ENCODE results near the gene DEGS1. TPM values are rescaled to one million over a fixed set of nuclear protein-coding genes. Genes with fewer than 3 reads are reported as not detected.
"Not testable (repeated sequence)": the region's sequence is repeated elsewhere in the genome, so short reads cannot be mapped to it uniquely, and the experiment has no call there.

Gene DEGS1
- total RNA-seq, 1 donor from 2014 or later, result 119 TPM

DNA sequence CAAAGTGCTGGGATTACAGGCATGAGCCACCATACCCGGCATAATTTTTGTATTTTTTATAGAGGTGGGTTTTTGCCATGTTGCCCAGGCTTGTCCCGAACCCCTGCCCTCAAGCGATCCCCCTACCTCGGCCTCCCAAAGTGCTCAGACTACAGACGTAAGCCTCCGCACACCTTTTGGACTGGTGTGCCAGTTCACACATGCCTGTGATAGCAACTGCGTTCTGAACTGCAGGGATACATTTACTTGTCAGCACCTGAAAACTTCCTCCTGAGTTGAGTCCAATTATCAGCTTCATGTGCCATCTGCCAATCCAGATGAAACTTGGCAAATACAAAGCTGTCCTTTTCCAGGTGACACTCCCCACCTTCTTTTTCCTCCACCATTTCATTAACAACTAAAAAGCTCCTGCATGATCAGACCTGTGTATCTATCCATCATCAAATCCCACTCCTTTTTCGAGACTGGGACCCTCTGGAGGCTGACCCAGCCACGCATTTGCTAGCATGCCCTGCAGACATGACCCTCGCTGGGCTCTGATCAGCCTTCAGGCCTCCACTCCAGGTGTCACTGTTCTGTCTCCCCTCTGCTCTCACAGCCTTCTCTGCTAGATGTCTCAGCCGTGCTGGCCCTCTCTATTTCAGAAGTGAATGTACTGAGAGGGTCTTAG, 2.1 kb upstream of the DEGS1 start:
- peak; percentile 62 for DNase-seq (ENCODE audit: low spot score)

DNA sequence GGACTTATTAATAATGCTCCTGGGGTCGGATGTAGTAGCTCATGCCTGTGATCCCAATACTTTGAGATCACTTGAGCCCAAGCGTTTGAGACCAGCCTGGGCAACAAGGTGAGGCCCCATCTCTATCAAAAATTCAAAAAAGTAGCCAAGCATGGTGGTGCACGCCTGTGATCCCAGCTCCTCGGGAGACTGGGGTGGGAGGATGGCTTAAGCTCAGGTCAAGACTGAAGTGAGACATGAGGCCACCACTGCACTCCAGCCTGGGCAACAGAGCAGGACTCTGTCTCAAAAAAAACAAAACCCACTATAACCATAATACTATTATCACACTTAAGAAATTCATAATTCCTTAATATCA, 1.6 kb upstream of the DEGS1 start:
- peak; percentile 77 for DNase-seq (ENCODE audit: low spot score)

DNA sequence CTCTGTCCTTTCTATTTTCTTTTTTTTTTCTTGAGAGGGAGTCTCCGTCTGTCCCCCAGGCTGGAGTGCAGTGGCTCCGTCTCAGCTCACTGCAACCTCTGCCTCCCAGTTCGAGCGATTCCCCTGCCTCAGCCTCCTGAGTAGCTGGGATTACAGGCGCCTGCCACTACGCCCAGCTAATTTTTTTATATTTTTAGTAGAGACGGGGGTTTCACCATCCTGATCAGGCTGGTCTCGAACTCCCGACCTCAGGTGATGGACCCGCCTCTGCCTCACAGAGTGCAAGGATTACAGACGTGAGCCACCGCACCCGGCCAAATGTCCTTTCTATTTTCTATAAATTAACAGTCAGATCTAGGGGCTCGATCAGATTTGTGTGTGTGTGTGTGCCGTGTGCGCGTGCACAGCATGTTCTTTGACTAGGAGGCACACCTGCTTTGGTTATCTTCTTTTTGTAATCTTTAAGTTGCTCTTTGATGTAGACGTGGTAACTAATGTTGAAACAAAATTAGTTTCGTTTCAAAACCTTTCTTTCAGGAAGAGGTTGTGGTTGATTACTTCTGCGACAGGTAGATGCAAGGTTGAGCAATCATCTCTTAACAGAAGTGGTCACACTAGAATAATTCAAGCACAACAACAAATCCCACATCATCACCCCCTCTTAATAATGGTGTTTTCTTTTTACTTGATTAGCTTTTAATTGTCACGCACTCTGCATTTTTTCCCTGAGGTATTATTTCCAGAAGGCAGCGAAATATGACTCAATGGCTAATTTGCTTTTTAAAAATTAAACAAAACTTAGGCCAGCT, 779 bp upstream of the DEGS1 start:
- peak; percentile 39 for DNase-seq (ENCODE audit: low spot score)

DNA sequence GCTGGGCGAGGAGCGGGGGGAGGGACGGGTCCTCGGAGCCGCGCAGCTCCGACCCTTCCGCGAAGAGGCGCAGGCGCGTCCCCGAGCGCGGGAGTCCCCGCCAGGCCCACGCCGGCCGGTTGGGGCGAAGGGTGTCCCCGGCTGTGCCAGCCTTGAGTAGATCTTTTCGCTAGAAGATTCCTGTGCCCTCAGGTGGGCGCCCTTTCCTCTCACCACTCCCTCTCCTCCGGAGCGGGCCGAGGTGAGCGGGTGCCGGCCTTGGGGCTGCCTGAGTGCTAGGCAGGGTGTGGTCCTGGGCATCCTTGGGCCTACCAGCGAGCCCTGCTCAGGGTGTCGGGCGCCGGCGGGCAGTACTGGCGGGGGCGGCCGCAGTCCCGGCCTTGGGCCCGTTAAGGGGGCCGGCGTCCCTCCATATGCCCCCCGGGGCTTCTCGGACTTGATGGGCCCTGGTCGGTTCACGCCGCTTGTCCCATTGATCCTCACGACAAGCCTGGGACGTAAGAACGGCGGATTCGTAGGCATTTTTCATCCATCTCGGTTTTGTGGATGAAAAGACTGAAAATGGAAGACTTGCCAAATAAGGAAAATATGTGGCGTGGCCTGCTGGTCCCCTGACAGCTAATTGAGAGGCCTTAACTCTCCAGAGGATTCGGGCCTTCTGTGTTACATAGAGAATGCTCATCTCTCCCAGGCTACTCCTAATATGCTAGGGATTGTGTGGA, 712 bp downstream of the DEGS1 start:
- DNase-seq (ENCODE audit: low spot score), result peak; percentile 90

DNA sequence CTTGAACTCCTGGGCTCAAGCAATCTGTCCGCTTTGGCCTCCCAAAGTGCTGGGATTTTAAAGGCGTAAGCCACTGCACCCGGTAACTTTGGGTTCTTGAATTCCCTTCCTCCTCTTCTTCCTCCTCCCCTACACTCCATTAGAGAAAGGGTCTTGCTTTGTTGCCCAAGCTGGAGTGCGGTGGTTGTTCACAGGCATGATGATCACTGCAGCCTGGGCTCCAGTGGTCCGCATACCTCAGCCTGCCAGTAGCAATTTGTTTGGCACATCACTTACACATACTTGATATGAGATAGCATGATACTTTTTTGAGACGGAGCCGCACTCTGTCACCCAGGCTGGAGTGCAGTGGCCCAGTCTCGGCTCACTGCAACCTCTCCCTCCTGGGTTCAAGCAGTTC, 2.2 kb downstream of the DEGS1 start:
- peak; percentile 9 for DNase-seq (ENCODE audit: low spot score)

DNA sequence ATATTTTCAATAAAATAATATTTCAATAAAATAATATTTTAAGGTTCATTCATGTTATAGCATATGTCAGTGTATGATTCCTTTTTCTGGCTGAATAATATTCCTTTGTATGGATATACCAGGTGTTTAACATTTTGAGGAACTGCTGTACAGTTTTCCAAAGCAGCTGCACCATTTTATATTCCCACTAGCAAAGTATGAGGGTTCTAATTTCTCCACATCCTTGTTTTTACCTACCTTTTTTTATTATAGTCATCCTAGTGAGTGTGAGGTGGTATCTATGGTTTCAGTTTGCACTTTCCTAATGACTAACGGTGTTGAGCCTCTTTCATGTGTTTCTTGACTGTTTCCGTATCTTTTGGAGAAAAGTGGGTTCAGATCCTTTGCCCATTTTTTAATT, 5.2 kb downstream of the DEGS1 start:
- no peak for DNase-seq (ENCODE audit: low spot score)

DNA sequence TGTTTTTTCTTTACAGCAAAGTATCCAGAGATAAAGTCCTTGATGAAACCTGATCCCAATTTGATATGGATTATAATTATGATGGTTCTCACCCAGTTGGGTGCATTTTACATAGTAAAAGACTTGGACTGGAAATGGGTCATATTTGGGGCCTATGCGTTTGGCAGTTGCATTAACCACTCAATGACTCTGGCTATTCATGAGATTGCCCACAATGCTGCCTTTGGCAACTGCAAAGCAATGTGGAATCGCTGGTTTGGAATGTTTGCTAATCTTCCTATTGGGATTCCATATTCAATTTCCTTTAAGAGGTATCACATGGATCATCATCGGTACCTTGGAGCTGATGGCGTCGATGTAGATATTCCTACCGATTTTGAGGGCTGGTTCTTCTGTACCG, 6.5 kb downstream of the DEGS1 start:
- no peak for DNase-seq (ENCODE audit: low spot score)

DNA sequence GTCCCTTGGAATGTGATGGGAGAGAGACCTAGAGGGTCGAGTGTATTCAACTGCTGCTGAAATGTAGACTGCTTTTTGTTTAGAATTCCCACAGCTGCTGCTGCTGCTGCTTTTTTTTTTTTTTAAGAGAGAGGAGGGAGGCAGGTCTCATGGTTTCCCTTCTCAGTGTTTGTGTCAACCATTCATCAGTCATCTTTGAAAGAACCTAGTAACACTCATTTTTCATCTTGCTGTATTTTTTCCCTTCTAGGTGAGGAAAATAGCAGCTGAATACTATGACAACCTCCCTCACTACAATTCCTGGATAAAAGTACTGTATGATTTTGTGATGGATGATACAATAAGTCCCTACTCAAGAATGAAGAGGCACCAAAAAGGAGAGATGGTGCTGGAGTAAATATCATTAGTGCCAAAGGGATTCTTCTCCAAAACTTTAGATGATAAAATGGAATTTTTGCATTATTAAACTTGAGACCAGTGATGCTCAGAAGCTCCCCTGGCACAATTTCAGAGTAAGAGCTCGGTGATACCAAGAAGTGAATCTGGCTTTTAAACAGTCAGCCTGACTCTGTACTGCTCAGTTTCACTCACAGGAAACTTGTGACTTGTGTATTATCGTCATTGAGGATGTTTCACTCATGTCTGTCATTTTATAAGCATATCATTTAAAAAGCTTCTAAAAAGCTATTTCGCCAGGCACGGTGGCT, 9.2 kb downstream of the DEGS1 start:
- DNase-seq (ENCODE audit: low spot score), result no peak

DNA sequence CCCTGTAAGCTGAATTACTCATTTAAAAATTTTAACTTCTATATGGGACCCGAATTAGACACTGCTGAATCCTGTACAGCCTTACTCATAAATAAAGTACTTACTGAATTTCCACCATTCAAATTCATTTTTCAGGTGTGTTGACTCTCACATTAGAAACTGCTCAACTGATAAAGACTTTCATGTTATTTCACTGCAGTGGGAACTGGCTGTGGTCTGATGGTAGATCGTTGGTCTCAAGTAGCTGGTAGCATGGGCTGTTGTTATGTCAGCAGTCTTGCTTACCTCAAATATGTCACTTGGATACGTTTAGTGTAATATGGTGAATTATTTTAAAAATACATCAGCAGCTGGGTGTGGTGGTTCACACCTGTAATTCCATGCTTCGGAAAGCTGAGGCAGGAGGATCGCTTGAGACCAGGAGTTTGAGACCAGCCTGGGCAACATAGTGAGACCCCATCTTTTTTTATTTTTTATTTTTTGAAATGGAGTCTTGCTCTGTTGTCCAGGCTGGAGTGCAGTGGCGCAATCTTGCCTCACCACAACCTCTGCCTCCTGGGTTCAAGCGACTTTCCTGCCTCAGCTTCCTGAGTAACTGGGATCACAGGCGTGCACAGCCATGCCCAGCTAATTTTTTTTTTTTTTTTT, 10.4 kb downstream of the DEGS1 start:
- DNase-seq (ENCODE audit: low spot score), result no peak

DNA sequence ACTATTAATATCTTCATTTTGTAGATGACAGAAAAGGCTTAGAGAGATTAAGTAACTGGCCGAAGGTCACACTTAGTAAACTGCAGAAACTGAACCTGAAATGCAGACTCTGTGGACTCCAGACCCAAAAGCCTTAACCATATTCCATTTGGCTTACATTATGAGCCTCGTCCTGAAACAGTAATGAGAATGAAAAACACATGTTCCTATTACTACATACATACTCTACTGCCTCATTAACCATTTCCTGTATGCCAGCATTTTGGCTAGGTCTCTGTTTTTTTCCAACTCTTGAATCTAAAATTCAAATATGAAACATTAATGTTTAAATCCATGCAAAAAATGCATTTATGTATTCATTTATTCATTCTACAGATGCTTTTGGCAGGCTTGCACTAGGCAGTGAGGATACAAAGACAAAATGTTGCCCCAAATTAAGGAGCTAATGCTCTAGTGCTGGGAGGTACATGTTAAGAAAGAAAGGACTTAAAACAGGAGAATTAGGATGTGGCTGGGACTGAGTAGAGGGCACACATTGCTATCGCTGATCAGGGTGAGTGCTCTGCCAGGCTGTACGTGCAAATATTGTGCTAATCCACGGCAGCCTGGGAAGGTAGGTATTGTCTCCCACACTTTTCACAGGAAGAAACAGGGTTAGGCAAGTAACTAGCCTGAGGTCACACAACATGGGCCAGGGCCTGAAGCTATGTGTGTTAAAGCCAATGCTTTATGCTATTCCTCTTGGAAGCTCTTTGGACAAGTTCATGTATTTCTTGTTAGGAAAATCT, 14.0 kb downstream of the DEGS1 start:
- no peak for DNase-seq (ENCODE audit: low spot score)

DNA sequence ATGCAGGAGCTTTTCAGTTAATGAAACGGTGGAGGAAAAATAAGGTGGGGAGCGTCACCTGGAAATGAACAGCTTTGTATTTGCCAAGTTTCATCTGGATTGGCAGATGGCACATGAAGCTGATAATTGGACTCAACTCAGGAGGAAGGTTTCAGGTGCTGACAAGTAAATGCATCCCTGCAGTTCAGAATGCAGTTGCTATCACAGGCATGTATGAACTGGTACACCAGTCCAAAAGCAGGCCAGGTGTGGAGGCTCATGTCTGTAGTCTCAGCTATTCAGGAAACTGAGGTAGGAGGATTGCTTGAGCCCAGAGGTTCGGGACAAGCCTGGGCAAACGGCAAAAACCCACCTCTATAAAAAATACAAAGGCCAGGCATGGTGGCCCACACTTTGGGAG, 15.5 kb downstream of the DEGS1 start:
- no peak for DNase-seq (ENCODE audit: low spot score)

DNA sequence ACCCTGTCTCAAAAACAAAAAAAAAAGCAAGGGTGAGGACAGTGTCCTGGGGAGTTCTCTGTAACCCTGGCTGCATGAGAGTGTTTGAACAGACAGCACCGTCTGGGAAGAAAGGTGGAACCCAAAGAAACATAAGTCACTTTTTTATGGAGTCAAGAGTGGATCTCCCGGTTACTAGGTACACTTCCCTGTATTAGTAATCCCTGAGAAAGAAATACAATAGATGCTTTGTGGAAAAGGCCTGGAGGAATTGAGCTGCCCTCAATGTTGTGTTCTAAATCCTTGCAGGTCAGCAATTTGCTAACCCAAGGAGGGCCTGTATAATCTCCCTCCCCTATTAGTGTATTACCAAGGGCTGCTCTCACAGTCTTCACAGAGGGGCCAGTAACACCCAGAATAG, 16.6 kb downstream of the DEGS1 start:
- no peak for DNase-seq (ENCODE audit: low spot score)

DNA sequence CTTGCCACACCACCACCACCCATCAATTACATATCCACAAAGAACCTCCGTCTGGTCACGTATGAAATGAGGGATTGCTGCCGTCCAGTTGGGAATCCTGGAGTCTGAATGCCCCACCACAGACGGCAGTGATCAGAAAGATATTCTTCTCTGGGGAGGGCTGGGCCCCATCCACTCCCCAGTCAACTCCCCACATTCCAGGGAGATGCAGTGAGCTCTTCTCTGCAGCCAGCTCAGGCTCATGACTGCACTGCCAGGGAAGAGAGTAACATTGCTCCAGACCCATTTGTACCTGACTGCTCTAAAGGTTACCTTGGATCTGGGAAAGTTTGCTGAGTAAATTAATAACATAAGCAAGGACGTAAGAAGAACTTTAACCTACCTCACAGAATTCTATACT, 18.3 kb downstream of the DEGS1 start:
- no peak for DNase-seq (ENCODE audit: low spot score)

DNA sequence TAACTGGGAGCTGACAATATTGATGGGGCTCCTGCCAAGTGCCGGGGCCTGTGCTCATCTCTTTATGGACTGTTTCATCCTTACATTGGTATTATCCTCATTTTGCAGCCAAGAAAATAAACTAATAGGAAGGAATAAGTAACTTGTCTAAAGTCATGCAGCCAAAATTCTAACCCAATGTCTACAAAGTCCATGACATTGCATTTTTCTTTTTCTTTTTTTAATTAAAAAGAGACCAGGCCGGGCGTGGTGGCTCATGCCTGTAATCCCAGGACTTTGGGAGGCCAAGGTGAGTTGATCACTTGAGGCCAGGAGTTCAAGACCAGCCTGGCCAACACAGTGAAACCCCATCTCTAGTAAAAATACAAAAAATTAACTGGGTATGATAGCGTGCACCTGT, 18.8 kb downstream of the DEGS1 start:
- no peak for DNase-seq (ENCODE audit: low spot score)

DNA sequence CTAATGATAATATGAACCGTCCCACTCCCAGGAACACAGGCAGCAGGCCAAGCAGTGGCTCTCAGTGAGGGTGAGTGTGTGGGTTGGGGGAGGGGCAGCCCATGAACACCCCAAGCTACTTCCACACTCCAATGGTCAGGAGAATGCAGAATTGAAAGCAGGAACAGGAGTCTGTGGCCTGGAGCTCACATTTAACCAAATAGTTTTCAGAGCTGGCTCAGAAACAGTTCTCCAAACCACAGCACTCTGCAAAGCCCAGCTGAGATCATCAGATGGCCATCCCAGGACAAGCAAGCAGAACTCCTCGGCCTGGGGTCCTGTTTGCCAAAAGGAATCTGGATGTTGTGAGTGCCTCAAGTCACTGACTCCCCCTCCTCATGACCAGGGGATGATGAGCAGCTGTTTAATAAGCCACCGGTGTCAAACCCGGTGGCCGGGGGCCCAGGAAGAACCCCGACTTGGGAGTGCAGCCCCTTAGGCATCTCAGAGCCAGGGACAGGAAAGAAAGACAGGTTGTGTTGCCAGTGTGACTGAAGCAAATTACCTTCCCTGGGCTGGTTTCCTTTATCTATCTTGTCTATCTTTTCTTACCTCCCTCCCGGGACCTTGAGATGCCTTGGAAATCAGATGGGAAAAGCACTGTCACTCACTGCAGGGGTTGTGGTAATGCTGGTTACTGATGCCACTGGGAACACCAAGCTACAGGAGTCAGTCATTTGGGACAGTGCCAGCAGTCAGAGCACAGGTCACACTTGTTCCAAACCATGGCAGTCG, 20.4 kb downstream of the DEGS1 start:
- no peak for DNase-seq (ENCODE audit: low spot score)

DNA sequence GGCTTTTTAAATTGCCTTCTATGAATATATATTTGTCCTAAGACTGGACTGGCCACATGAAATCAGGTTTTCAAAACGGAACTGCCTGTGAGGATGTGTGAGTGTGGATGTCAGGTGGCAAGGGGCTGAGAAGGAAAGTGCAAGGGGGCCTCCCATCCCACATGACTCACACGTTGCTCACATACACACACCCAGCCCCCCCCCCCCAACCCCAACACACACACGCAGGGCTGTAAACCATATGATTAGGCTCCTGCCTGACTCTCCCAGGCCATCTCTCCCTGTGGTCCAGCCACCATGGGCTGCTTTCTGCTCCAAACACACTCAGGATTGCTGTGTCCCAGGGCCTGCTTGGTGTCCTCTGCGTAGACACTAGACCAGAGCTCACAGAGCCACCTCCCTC, 22.4 kb downstream of the DEGS1 start:
- no peak for DNase-seq (ENCODE audit: low spot score)

DNA sequence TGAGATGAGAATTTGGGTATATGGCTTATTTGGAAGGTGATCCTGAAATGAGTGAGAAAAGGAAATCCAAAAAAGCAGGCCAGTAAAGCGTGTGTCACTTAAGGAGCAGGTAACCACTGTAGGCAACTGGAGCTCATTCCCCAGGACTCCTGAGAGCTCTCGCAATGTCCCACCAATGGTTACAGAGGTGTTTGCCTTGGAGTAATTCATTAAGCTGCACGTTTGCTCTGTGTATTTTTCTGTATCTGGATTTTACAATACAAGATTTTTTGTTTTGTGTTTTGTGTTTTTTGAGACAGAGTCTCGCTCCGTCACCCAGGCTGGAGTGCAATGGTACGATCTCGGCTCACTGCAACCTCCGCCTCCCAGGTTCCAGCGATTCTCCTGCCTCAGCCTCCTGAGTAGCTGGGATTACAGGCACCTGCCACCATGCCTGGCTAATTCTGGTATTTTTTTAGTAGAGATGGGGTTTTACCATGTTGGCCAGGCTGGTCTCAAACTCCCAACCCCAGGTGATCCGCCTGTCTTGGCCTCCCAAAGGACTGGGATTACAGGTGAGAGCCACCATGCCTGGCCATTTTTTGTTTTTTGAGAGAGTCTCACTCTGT, 23.0 kb downstream of the DEGS1 start:
- not testable (repeated sequence) for DNase-seq (ENCODE audit: low spot score)

DNA sequence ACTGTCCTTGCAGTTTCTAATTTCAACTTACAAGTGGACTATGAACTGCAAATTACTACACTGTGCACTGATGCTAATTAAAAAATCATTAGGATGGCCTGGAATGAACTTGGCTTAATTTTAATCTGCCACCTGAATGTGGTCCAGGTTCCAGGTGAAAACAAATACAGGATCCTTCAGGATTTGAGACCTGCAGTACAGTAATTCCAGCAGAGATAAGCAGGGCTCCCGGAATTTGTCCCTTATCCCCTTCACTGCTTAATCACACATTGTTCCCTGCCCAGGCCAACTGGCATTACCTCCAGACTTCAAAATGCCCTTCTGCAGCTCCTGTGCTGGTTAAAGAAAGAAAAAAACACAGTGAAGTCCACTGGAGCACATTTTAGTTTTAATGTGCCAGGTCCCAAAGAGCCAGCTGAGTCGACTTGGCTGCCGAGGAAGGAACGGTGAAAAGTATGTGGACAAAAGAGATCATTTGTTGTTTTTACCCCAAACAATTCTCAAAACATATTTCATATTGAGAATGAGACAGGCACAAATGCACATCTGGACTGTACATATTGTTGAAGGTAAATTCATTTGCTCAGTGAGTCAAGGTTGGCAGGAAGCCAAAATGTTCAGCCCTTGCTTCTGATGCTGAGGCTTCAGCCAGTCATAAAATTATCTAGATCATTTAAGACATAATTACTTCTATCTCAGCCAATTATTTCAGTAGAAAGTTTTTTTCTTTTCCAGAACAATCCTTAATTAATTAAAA, 28.3 kb downstream of the DEGS1 start:
- no peak for DNase-seq (ENCODE audit: low spot score)

Measured in mesenteric fat pad (tissue), 1 donor.